ENCODE measurements around the gene TOX3.

Gene TOX3

DNA sequence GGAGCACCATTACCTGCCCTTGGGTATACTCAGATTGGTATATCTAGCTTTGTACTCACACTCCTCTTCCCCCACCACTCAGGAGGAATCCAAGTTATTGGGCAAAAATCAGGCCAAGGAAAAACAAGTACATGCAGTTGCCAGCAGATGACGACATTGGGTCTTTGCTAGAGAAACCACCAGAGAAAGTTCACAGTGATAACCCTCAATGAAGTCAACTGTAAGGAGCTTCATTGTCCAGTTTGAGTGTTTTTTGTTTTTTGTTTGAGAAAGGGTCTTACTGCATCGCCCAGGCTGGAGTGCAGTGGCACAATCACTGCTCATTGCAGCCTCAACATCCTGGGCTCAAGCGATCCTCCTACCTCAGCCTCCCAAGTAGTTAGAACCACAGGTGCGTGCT is 34.6 kb upstream of the TOX3 start:
- no peak overlapping the region for H3K4me3 ChIP-seq (ENCODE audit: low read depth, low read length)
- TF ChIP-seq, protein P1, sequence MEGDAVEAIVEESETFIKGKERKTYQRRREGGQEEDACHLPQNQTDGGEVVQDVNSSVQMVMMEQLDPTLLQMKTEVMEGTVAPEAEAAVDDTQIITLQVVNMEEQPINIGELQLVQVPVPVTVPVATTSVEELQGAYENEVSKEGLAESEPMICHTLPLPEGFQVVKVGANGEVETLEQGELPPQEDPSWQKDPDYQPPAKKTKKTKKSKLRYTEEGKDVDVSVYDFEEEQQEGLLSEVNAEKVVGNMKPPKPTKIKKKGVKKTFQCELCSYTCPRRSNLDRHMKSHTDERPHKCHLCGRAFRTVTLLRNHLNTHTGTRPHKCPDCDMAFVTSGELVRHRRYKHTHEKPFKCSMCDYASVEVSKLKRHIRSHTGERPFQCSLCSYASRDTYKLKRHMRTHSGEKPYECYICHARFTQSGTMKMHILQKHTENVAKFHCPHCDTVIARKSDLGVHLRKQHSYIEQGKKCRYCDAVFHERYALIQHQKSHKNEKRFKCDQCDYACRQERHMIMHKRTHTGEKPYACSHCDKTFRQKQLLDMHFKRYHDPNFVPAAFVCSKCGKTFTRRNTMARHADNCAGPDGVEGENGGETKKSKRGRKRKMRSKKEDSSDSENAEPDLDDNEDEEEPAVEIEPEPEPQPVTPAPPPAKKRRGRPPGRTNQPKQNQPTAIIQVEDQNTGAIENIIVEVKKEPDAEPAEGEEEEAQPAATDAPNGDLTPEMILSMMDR (IDR thresholded peaks at IDR 0.05; ENCODE audit: low read depth, low read length), result no peak
- no peak for DNase-seq (ENCODE audit: low read depth, low spot score)
- in situ Hi-C loops (cut with HindIII; ENCODE audit: low sequenced_read_pairs), result no loop called here

DNA sequence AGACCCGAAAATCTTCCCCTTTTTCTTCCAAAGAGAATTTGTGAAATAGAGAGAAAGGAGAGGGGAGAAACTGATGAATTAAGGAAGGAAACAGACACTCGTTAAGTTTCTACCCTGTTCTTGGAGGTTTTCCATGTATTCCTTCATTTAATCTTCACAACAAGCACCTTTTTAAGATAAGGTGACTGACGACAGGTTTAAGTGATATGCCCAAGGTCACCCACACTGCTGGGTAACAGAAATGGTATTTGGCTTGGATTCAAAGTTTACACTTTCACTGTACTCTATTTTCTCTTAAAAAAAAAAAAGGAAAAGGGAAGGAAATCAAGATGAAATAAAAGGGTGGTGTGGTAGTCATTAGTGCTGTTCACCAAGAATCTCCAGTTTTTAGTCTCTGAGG is 33.5 kb upstream of the TOX3 start:
- DNase-seq (ENCODE audit: low read depth, low spot score), result no peak
- no peak overlapping the region for H3K4me3 ChIP-seq (ENCODE audit: low read depth, low read length)
- in situ Hi-C loops (cut with HindIII; ENCODE audit: low sequenced_read_pairs), result no loop called here
- TF ChIP-seq, protein P1 (IDR thresholded peaks at IDR 0.05; ENCODE audit: low read depth, low read length), result no peak

DNA sequence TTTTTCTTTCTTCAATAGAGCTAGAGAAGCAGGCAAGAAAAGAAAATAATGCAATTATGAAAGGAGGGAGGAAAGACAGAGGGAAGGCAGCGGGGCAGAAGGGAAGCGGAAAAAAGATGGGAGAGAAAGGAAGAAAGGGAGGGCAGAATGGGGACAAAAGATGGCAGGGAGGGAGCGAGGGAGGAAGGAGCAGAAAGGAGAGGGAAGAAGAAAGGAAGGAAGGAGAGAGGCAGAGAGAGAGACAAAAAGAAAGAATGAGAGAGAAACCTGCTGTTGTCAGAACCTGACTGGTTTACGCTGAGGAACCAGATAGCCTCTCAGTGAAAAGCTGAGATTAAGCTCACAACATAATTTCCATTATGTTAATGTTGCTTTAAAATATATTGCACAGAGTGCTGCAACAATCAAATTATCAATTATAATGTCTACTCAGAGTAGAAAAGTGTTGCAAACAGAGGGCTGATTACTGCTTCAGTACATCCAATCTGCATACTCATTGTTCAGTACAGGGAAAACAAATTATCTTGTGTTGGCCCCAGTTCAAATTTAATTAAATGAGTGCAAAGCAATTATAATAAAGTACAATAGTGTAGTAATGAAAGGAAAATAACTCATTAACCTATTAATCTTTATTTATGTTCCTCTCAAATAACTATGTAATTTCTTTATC is 32.0 kb upstream of the TOX3 start:
- H3K4me3 ChIP-seq (ENCODE audit: low read depth, low read length), result no peak overlapping the region
- in situ Hi-C loops (cut with HindIII; ENCODE audit: low sequenced_read_pairs), result no loop called here

DNA sequence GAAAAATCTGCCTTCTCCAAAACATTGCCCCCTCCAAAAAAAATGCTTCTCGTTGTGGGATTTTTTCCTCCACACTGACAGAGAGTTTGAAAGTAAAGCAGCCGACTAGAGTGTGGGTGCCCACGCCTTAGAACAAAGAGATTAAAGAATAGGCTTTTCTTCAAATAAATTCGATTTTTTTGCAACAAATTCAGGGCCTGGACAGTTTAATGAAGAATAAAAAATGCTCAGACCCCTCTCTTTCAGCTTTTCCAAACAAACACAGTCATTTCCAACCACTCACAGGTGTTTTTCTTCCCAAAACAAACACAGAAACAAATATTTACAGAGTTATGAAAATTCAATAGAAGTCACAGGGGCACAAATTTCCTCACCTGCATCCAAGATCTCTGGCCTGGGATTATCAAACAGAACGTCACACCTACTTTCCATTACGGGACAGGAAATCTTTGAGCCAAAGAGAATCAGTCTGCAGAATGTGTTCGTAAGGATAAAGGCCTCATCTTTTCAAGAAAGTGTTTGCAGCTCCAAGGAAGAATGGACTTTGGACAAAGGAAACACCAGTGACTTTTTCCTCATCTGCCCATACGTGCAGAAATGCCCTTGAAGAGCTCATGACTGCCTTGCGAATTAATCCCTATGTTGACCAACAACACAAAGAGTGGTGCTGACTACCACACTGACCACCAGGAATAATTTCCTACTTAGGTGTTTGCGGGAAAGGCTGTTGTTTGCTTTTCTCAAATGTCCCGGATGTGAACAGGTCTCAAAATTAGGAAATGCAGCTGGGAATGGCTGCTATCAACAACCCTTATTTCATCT is 31.3 kb upstream of the TOX3 start:
- TF ChIP-seq, protein P1 (IDR thresholded peaks at IDR 0.05; ENCODE audit: low read depth, low read length), result no peak
- in situ Hi-C loops (cut with HindIII; ENCODE audit: low sequenced_read_pairs), result no loop called here
- DNase-seq (ENCODE audit: low read depth, low spot score), result no peak
- H3K4me3 ChIP-seq (ENCODE audit: low read depth, low read length), result no peak overlapping the region

More for the DNA sequence above, 32.0 kb upstream of the TOX3 start:
- TF ChIP-seq, protein P1 (IDR thresholded peaks at IDR 0.05; ENCODE audit: low read depth, low read length), result no peak
- DNase-seq (ENCODE audit: low read depth, low spot score), result no peak

DNA sequence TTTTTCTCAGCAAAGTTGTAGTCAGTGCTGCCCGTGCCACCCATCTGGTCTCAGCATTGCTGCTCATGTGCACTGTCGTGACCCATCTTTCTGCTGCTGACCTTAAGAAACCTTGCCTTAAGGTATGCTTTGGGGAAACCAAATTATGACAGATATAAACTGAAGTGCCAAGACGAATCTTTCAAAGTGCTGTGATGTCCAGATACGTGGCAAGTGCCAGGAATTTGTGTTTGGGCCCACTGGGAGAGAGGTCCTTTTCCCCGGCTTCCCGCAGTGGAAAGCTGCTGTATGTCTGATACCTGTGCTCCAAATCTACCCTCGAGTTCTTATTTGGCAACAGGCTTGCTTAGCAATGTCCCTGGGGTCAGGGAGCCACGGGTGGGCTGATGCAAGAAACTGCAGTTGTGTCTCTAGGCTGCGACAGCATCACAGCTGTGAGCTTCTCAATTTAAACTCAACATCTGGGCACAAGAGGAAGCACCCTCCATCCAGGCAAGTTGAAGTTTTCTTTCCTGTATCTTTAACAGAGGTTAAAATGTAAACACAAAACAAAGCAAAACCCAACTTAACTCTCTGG is 30.3 kb upstream of the TOX3 start:
- H3K4me3 ChIP-seq (ENCODE audit: low read depth, low read length), result no peak overlapping the region
- in situ Hi-C loops (cut with HindIII; ENCODE audit: low sequenced_read_pairs), result no loop called here
- TF ChIP-seq, protein P1 (IDR thresholded peaks at IDR 0.05; ENCODE audit: low read depth, low read length), result no peak
- no peak for DNase-seq (ENCODE audit: low read depth, low spot score)

DNA sequence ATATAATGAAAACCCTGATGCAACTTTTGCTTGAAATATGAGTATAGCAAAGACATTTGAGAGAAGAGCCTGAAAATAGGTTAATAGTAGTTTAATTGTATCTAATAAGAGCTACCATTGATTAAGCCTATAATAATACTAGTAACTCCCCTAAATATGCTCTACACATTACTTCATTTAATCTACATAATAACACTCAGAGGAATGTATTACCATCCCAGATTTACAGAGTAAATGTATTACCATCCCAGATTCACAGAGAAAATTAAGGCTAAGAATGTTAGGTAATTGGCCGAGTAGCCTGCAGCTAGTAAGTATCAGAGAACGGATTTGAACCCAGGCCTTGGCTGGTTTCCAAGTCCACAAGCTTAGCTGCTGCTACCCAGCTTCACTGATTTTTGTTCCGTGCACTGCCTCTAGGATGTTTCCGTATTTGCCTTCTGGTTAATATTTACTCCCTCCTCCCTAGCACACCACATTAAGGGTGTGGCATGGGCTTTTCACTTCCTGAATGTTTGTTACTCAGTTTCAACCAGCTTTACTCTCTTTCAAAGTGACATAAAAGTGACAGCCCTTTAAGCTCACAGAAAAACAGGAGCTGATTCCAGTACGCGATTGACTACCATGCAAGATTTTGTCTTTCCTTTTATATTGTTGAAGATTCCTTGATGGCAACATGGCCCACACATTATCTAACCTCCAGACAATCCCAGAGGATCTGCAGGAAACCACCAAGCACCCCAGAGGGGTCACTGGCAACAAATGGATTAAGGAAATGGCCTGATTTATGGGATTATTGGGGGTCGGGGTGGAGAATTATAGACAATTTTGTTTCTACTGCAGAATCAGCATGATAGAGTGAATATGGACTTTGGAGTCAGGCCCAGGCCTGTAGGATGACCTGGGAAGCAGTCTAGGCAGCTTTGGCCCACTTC is 26.7 kb upstream of the TOX3 start:
- TF ChIP-seq, protein P1 (IDR thresholded peaks at IDR 0.05; ENCODE audit: low read depth, low read length), result no peak
- in situ Hi-C loops (cut with HindIII; ENCODE audit: low sequenced_read_pairs), result no loop called here
- DNase-seq (ENCODE audit: low read depth, low spot score), result no peak
- H3K4me3 ChIP-seq (ENCODE audit: low read depth, low read length), result no peak overlapping the region
